Lower leg skin (tissue), 4 donors: ENCODE measurements around the gene MDGA2. TPM values are rescaled to one million over a fixed set of nuclear protein-coding genes. Genes with fewer than 3 reads are reported as not detected.

ENCODE experiments used
- DNase-seq, 2 donors: peaks; one replicate each; pipeline ENCODE4 v3.0.0-alpha.2; 2019; ENCODE audit warnings: low spot score in 2 of 2
- H3K4me3 ChIP-seq: fragments of 200-600 bp; sonication (generic); 2 replicates; pipeline ENCODE4 v1.5.1; 2017; ENCODE audit warnings: mild to moderate bottlenecking, low read depth; ENCODE audit not compliant: poor library complexity, severe bottlenecking
- POLR2A ChIP-seq, 2 donors: fragments of 450-650 bp; IDR thresholded peaks; one replicate each; pipeline ENCODE4 v1.6.1; 2016 to 2017; ENCODE audit warnings: antibody characterized with exemption in 2 of 2, mild to moderate bottlenecking in 1 of 2, moderate library complexity in 1 of 2
- WGBS, 2 donors: methylation state at CpG; one replicate each; pipeline ENCODE4 v1.1.5; 2018; 5-methylcytosine and 5-hydroxymethylcytosine counted together
- intact Hi-C: fragments of 100-400 bp; cut with DNase I; formaldehyde crosslinking; loops from one replicate; pipeline ENCODE4 v1.15.0; 2023; ENCODE audit warnings: low total_unique reads
- total RNA-seq, 4 donors: library from RNA; depleted of rRNA; stranded (reverse); fragments of >200 nt; gene quantifications; one replicate each; pipeline ENCODE4 v1.1.0, GENCODE V29; 2016
- TF ChIP-seq, protein P1 (sequence below), 3 donors: fragments of 450-650 bp; IDR thresholded peaks; one replicate each; pipeline ENCODE4 v1.5.1; 2016; ENCODE audit warnings: antibody characterized with exemption in 3 of 3, mild to moderate bottlenecking in 3 of 3, moderate library complexity in 2 of 3

MDGA2 gene
- total RNA-seq, 4 donors from 2014 or later = 0.15 to 0.78 (median 0.24) TPM

DNA sequence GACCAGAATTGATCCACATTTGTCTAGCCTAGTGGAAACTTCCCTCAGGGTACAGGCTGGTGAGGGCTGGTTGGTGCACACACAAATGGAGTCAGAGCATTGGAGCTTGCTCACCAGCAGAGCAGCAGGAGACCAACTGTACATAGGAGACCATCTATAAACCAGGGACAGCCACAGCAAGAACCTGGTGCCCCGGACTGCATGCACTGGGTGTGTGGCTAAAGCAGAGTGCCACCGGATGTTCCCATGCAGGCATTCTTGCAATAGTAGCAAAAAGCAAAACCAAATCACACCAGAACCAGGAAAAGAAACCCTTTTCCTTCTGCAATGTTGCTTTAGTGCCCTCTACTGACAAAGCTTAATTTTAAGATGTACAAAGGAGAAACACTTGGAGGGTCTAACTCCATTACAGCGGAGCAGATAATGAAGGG, 136.4 kb downstream of the MDGA2 start:
- 27 to 43% methylated on average over 3 of the region's 3 CpGs for WGBS, 2 donors
- DNase-seq = no peak

DNA sequence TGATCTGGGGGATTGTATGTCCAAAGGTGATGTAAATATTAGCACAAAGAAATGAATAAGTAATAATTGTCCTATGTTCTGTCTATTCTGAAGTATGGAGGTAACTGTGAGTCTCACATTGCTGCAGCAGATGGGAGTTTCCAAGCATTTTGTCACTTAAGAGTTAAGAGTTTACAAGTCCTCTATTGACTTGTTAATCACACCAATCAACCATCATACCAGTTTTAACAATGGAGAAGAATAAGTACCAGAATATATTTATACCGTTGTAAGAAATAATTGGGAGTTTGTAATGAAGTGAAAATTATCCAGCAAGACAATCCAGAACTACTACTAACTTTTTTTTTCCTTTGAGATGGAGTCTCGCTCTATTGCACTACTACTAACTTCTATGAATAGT, 139.1 kb downstream of the MDGA2 start:
- 68 to 76% methylated on average over 2 of the region's 2 CpGs for WGBS, 2 donors
- intact Hi-C loops = no loop called here
- TF ChIP-seq POLR2A (IDR thresholded peaks at IDR 0.05) = no peak
- TF ChIP-seq, protein P1, sequence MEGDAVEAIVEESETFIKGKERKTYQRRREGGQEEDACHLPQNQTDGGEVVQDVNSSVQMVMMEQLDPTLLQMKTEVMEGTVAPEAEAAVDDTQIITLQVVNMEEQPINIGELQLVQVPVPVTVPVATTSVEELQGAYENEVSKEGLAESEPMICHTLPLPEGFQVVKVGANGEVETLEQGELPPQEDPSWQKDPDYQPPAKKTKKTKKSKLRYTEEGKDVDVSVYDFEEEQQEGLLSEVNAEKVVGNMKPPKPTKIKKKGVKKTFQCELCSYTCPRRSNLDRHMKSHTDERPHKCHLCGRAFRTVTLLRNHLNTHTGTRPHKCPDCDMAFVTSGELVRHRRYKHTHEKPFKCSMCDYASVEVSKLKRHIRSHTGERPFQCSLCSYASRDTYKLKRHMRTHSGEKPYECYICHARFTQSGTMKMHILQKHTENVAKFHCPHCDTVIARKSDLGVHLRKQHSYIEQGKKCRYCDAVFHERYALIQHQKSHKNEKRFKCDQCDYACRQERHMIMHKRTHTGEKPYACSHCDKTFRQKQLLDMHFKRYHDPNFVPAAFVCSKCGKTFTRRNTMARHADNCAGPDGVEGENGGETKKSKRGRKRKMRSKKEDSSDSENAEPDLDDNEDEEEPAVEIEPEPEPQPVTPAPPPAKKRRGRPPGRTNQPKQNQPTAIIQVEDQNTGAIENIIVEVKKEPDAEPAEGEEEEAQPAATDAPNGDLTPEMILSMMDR (IDR thresholded peaks at IDR 0.05) = no peak
- no peak for DNase-seq
- no peak overlapping the region for H3K4me3 ChIP-seq

More for the DNA sequence above, 136.4 kb downstream of the MDGA2 start:
- TF ChIP-seq POLR2A (IDR thresholded peaks at IDR 0.05) = no peak
- TF ChIP-seq, protein P1 (IDR thresholded peaks at IDR 0.05) = no peak
- intact Hi-C loops = no loop called here
- H3K4me3 ChIP-seq = no peak overlapping the region

DNA sequence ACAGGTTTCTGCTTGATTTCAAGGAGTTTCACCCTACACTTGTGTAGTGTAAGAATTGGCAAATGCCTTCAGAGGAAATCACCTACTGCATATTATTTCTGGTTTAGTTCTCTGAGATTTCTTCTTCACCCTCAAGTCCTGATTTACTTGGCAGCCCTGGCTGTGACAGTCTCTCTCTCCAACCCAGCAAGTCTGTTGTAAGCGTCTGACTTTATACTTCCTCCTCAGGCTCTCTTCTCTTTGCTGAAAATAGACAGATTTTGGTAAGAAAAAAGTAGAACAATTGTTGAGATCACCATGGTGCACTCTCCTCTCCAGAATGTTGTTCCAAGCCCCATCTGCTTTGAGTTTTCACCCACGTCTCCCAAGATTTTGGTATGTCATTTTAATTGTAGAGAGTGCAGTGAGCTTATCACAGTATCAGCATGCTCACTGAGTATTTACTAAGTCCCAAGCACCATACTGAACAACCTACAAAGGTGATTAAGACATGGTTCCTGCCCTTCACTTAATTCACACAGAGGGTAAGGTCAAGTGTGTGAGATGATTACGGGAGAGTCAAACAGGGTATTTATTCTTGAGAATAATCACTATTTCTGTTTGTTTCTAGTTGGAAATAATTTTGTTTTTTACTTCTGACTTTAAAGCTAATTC, 148.7 kb downstream of the MDGA2 start:
- no peak for DNase-seq
- H3K4me3 ChIP-seq = no peak overlapping the region
- 58 to 68% methylated on average over 3 of the region's 3 CpGs for WGBS, 2 donors
- TF ChIP-seq, protein P1 (IDR thresholded peaks at IDR 0.05) = no peak
- TF ChIP-seq POLR2A (IDR thresholded peaks at IDR 0.05) = no peak
- intact Hi-C loops = no loop called here

DNA sequence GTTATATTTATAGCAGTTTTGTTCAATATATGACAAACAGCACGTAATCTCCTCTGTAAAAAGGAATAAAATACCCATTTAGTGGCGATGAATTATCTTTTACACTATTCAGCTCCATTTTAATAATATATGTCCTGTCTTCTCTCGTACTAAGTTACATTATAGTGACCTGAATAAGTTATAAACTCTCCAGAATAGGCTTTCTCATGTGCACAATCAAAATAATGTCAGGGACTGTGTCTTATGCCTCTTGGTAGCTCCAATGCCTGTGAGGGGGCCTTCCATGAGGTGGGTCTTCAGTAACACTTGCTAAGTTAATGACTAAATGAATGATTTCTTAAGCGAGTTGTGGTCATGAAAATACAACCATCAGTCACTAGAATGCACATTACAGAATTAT, 150.9 kb downstream of the MDGA2 start:
- 81 to 86% methylated on average over 4 of the region's 4 CpGs for WGBS, 2 donors
- DNase-seq = no peak
- TF ChIP-seq, protein P1 (IDR thresholded peaks at IDR 0.05) = no peak
- no peak for TF ChIP-seq POLR2A (IDR thresholded peaks at IDR 0.05)
- no peak overlapping the region for H3K4me3 ChIP-seq
- intact Hi-C loops = no loop called here

DNA sequence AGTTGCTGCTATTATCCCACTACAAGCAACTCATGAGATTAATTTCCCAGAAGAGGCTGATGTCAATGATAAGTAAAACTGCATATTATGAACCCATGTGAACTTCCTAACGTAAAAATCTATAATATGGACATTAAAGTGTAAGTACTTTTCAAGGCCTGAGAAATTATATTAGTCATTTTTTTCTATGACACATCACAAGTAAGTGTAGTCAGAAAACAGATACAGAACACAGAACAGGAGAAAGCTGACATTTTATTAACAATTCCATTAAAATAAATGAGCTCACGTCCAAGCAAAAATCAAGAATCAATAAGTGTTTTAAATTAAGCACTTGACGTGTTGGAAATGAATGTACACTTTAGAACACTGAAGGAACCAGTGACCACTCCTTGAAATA, 155.0 kb downstream of the MDGA2 start:
- WGBS, 2 donors = 80% methylated on average over 3 of the region's 3 CpGs
- no peak for TF ChIP-seq POLR2A (IDR thresholded peaks at IDR 0.05)
- TF ChIP-seq, protein P1 (IDR thresholded peaks at IDR 0.05) = no peak
- intact Hi-C loops = no loop called here
- DNase-seq = no peak
- H3K4me3 ChIP-seq = no peak overlapping the region

DNA sequence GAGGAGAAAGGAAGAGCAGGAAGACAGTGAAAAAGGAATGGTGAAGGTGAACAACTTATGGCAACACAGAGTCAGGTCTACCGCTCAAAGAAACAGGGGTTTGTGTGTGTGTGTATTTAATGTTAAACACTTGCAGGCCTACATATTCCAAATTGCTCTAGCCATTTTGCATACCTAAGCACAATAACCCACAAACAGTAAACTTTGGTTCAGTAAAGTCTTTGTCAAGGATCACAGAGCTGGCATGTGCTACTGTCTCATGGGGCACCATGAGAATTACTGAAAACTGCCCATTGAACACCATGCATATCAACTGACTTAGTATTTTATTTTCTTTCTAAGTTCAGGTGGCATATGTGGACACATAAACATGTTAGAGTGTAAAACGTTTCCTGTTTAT, 163.6 kb downstream of the MDGA2 start:
- 80 to 87% methylated on average over 2 of the region's 2 CpGs for WGBS, 2 donors
- no peak overlapping the region for H3K4me3 ChIP-seq
- TF ChIP-seq, protein P1 (IDR thresholded peaks at IDR 0.05) = no peak
- no peak for TF ChIP-seq POLR2A (IDR thresholded peaks at IDR 0.05)
- no peak for DNase-seq
- intact Hi-C loops = loop anchor here (10.0 kb wide), 1 partner anchor 1397 kb away; no protein-coding TSS in a partner anchor
